GM18873 (cell line): Measurements from ENCODE around the gene DEFB126.
"Not testable (repeated sequence)": the region's sequence is repeated elsewhere in the genome, so short reads cannot be mapped to it uniquely, and the experiment has no call there.

ENCODE experiments used
- ATAC-seq: cut with Tn5 transposase; IDR thresholded peaks from one replicate; pipeline ENCODE4 v1.9.1; 2021; ENCODE audit warnings: mild to moderate bottlenecking, moderate library complexity, moderate number of reproducible peaks; ENCODE audit not compliant: unreplicated experiment, low FRiP score

Gene DEFB126, protein sequence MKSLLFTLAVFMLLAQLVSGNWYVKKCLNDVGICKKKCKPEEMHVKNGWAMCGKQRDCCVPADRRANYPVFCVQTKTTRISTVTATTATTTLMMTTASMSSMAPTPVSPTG

DNA sequence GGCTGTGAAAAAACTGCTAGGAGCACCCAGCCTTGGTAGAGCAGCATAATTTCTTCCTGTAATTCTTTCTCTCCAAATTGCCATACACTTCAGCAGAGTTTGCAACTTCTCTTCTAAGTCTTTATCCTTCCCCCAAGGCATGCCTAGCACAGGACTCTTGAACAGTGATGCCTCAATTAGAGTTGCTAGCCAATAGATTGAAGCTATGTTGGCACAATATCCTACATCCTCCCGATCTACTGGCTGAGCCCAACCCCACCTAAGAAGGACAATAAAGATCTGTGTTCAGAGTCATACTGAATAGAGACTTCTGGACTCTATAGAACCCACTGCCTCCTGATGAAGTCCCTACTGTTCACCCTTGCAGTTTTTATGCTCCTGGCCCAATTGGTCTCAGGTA lies at the start of gene DEFB126:
Gene DEFB126 (plus strand): TSS at position 301 of the 400 bp plus-strand sequence. CDS start 39 bp downstream, at position 340.
- ATAC-seq, result no peak

DNA sequence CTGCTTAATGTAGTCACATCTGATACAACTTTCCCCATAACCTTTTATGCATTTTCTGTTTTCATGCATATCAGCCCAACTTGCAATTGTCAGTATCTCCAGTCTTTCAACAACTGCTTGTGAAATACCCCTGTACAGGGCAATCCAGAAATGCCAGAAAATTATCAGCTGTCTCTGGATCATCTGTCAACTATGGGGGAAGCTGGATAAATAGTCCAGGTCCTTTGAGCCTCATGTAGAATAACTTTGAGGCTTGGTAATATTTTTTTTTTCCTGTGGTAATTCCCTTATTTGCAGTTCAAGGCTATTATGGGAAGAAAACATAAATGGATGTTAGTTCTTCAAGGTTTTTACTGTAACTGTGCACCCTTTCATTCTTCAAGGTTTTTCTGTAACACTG lies 48.7 kb upstream of the DEFB126 start:
- ATAC-seq, result no peak

DNA sequence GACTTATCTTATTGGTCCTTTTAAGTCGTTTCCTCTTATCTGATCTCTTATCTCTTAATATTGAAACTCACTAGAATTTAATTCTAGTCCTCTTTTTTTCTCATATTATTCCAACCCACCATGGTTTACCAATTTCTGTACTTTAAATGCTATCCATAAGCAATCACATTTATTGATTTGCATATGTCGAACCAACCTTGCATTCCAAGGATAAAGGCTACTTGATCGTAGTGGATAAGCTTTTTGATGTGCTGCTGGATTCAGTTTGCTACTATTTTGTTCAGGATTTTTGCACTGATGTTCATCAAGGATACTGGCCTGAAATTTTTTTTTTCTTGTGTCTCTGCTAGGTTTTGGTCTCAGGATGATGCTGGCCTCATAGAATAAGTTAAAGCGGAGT lies 47.2 kb upstream of the DEFB126 start:
- ATAC-seq, result no peak

DNA sequence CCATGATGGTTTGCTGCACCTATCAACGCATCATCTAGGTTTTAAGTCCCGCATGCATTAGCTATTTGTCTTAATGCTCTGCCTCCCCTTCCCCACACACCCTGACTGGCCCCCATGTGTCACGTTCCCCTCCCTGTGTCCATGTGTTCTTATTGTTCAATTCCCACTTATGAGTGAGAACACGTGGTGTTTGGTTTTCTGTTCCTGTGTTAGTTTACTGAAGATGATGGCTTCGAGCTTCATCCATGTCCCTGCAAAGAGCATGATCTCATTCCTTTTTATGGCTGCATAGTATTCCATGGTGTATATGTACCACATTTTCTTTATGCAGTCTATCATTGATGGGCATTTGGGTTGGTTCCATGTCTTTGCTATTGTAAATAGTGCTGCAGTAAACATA lies 44.7 kb upstream of the DEFB126 start:
- not testable (repeated sequence) for ATAC-seq

DNA sequence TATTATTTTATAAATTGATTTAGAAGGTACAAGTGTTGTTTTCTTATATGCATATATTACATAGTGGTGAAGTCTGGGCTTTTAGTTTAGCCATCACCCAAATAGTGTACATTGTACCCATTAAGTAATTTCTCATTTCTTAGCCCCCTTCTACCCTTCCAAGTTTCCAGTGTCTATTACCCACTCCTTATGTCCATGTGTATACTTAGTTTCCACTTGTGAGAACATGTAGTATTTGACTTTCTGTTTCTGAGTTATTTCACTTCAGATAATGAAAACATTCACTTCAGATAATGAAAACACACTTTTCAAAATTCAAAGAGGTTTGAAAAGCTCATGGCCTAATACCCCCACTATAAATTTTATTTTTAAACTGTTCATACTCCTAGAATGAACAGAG lies 40.4 kb upstream of the DEFB126 start:
- no peak for ATAC-seq

GRCh38 chr20:103456-103855 lies 38.9 kb upstream of the DEFB126 start:
- no peak for ATAC-seq

DNA sequence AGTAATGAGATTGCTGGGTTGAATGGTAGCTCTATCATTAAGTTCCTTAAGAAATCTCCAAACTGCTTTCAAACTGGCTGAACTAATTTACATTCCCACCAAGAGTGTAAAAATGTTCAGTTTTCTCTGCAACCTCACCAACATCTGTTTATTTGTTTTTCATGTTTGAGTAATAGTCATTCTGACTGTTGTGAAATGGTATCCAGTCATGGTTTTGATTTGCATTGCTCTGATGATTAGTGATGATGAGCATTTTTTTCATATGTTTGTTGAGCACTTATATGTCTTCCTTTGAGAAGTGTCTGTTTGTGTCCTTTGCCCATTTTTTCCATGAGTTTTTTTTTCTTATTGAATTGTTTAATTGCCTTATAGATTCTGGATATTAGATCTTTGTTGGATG lies 30.0 kb upstream of the DEFB126 start:
- no peak for ATAC-seq

DNA sequence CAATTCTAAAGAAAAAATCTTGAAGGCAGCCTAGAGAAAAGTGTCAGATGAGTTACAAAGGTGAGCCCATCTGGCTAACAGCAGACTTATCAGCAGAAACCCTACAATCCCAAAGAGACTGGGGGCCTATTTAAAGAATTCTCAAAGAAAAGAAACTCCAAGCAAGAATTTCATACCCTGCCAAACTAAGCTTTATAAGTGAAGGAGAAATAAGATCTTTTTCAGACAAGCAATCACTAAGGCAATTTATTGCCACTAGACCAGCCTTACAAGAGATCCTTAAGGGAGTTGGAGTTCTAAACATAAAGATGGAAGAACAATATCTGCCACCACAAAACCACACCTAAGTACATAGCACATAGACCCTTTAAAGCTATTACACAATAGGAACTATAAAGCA lies 24.9 kb upstream of the DEFB126 start:
- ATAC-seq, result no peak

GRCh38 chr20:129786-130323 lies 12.5 kb upstream of the DEFB126 start:
- not testable (repeated sequence) for ATAC-seq

- no peak for ATAC-seq
Observed at GRCh38 chr20:137668-138490, 4.5 kb upstream of the DEFB126 start.

GRCh38 chr20:145877-146276 lies 3.5 kb downstream of the DEFB126 start:
- no peak for ATAC-seq

DNA sequence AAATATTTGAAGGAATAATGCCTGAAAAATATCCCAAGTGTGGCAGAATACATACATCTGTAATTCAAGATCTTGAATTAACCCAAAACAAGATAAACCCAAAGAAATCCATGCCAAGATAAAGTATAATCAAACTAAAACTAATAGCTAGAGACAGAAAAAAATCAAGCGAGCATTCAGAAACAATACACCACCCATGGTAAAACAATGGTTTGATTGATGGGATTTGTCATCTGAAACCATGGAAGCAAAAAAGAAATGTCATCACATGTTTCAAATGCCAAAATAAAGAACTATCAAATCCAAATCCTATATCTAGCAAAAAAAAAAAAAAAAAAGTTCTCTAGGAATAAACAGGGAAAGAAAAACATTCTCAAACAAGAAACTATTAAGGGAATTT lies 9.7 kb downstream of the DEFB126 start:
- ATAC-seq, result no peak

- no peak for ATAC-seq
Observed at GRCh38 chr20:157154-157553, 14.8 kb downstream of the DEFB126 start, which contains the start of gene DEFB127. Gene DEFB127, plus strand, starts transcription at chr20:157454. Its CDS starts 91 bp downstream, at chr20:157545.

- ATAC-seq, result no peak
Observed at GRCh38 chr20:164618-165017, 22.2 kb downstream of the DEFB126 start.

DNA sequence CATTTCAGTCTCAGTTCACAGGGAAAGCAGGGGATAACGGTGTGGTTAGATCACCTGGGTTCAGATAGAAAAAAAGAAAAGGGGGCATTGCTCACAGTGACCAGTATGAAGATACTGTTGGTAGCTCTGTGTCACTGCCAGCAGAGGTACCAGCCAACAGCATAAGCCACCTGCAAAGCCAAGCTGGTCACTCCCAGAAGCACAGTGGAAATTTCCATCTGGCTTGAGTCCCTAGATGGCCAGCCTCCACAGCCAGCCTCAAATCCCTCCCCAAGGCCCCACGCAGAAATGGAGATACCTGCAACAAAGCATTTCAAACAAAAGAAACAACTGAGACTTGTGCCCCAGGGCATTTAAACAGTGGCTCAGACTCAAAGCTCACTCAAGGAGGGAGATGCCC lies 26.5 kb downstream of the DEFB126 start:
- ATAC-seq, result no peak

DNA sequence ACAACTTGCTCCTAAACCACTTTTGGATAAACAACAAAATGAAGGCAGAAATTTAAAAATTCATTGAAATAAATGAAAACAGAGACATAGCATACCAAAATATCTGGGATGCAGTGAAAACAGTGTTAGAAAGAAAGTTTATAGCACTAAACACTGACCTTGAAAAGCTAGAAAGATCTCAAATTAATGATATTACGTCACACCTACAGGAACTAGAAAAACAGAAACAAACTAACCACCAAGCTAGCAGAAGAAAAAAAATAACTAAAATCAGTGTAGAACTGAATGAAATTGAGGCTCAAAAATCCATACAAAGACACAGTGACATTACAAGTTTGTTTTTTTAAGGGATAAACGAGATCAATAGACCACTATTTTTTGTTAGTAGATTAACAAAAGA lies 41.9 kb downstream of the DEFB126 start:
- no peak for ATAC-seq

DNA sequence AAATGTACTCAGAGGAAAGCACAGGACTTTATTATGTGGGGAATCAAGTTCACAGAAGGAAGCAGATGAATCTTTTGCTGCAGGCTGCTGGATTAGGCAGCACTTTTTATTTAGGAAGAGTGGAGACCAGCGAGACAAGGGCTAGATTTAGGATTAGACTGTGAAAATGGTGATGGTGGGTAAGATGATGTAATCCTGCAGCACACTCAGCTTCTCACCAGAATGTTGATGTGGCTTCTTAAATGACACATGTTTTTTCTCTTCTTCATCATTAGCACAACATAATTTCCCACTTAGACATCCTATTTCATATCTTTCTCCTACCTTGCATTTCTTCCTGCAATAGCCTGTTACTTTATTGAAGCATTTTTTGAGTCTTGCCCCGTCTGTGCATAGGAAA lies 45.3 kb downstream of the DEFB126 start:
- no peak for ATAC-seq

DNA sequence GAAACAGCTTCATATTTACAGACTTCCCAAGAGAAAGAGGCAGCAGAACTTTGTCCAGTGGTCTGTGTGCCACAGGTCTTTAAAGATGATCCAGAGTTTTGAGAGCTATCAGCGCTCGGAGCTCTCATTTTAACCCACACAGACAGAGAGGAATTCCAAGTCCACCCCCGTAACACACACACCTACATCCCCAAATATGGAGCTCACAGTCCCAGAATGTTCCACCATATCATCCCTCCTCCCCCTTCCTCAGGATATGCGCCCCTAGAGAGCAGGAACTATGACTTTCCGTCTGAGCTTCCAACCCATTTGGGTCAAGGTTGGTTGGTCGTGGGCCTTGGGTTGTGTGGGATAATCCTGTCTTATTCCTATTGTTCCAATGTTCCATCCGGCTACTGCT lies 47.2 kb downstream of the DEFB126 start, which contains the start of gene DEFB128:
Gene DEFB128 (minus strand): TSS at position 101 of the 400 bp plus-strand sequence. CDS start 88 bp downstream, at position 13.
- ATAC-seq, result no peak
